ENCODE data around the gene PTPDC1. TPM values are rescaled to one million over a fixed set of nuclear protein-coding genes. Genes with fewer than 3 reads are reported as not detected.
A peak's percentile ranks its signal among the peaks of the same experiment; 100 is the strongest.

Gene PTPDC1
- total RNA-seq, 4 donors from 2014 or later, result 4.3 to 11.4 (median 10.2) TPM

DNA sequence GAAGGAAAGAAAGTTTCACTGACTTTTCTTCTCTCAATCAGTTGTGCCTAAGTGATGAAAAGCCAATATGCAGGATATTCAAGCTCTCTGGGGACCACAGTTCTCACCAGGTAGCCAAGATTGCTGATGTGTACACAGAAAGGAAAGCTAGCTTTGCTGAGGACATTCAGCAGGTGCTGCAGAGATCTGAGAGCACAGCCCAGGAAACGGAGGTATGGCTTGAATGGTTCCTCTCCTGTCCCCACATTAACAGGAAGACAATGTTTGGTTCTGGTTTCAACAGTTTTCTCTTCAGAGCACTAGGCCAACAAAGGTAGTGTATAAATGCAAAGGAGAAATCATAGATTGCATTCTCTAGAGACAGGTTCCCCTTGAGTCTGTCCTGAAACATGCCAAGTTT, 69.6 kb downstream of the PTPDC1 start:
- ATAC-seq (no peak), DNase-seq (no peak)
- H3K4me1 ChIP-seq, result peaks cover 12 to 15% of the 10 kb centered on the region in 2 donors
- no peak overlapping the region for H3K4me3 ChIP-seq
- in situ Hi-C loops (cut with MboI; ENCODE audit: low sequenced_read_pairs in 4 of 4), result no loop called here
- intact Hi-C loops (cut with DNase I; ENCODE audit: low total_unique reads), result no loop called here
- no peaks in the 10 kb centered on the region for H3K27me3 ChIP-seq
- H3K36me3 ChIP-seq, result no peaks in the 10 kb centered on the region
- no peak overlapping the region for H3K27ac ChIP-seq
- TF ChIP-seq, protein P1, sequence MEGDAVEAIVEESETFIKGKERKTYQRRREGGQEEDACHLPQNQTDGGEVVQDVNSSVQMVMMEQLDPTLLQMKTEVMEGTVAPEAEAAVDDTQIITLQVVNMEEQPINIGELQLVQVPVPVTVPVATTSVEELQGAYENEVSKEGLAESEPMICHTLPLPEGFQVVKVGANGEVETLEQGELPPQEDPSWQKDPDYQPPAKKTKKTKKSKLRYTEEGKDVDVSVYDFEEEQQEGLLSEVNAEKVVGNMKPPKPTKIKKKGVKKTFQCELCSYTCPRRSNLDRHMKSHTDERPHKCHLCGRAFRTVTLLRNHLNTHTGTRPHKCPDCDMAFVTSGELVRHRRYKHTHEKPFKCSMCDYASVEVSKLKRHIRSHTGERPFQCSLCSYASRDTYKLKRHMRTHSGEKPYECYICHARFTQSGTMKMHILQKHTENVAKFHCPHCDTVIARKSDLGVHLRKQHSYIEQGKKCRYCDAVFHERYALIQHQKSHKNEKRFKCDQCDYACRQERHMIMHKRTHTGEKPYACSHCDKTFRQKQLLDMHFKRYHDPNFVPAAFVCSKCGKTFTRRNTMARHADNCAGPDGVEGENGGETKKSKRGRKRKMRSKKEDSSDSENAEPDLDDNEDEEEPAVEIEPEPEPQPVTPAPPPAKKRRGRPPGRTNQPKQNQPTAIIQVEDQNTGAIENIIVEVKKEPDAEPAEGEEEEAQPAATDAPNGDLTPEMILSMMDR (IDR thresholded peaks at IDR 0.05 in 4 of 5, conservative IDR thresholded peaks at IDR 0.05 in 1 of 5), result no peak
- TF ChIP-seq POLR2A (IDR thresholded peaks at IDR 0.05), result no peak
- no peaks in the 10 kb centered on the region for H3K9me3 ChIP-seq

DNA sequence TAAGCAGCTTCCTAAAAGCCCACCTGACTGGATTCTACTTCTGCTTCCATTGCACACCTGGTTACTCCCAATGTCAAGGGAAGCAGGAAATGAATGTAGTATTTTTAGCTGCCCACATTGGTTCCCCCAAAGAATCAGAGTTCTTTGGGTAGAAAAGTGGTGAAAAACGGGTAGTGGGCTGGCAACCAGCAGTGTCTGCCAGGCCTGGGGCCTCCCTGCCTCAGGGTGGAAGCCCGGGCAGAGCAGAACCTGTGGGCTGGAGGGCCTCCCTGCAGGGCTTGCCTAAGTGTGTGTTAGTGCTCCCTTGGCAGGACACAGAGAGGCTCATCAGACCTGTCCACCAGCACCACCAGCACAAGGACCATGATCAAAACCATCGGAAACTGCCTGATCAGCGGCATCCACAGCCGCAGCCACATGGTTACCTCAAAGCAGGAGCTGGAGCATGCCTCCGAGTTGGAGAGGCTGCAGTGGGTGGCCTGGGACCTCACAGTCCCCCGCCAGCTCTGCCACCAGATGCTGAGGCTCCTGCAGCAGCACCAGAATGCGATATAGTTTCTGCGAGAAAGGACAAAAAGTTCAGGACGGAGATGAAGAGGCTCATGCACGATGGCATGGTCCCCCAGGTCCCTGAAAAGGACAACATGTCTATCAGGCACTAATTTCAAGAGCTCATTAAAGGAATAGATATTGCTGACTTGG, 72.2 kb downstream of the PTPDC1 start:
- TF ChIP-seq, protein P1 (IDR thresholded peaks at IDR 0.05 in 4 of 5, conservative IDR thresholded peaks at IDR 0.05 in 1 of 5), result no peak
- TF ChIP-seq POLR2A (IDR thresholded peaks at IDR 0.05), result no peak
- H3K4me1 ChIP-seq, result peaks cover 12 to 15% of the 10 kb centered on the region in 2 donors
- no peak overlapping the region for H3K4me3 ChIP-seq
- no peaks in the 10 kb centered on the region for H3K27me3 ChIP-seq
- no peaks in the 10 kb centered on the region for H3K9me3 ChIP-seq
- ATAC-seq (no peak), DNase-seq (no peak)
- no peaks in the 10 kb centered on the region for H3K36me3 ChIP-seq
- intact Hi-C loops (cut with DNase I; ENCODE audit: low total_unique reads), result no loop called here
- in situ Hi-C loops (cut with MboI; ENCODE audit: low sequenced_read_pairs in 4 of 4), result no loop called here
- H3K27ac ChIP-seq, result peak overlapping the region in 3 of 4 donors; percentile 50 to 70 (median 68)

DNA sequence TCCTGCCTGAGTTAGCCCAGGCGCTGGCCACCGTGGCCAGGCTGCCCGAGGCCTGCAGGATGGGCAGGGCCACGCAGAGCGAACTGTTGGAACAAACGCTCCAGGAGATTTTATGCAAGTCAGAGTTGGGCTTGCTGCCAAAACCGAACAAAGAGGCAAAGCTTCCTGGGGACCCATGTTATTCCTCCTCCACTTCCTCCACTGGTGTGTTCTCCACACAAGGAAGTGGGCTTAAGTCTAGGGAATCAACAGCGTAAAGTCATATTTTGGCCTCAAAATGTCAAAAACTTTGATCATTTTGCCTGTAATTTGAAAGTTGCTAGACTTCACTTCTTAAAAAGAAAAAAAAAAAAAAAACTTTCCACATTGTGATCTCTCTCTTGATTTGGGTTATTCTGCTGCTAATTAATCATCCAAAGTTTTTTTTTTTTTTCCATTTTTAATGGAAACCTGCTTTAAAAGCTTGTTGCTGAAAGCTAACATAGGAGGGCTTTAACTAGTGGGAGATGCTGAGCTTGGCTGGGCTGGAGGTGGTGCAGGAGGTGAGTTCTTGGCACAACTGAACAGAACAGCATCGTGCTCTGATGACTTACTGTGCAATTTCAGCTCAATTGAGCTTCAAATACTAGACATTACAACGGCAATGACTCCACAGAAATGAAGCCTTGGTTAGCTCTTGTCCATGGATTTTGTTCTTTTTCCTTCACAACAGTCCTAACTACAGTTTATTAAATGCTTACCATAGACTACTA, 73.0 kb downstream of the PTPDC1 start:
- intact Hi-C loops (cut with DNase I; ENCODE audit: low total_unique reads) (no loop called here), in situ Hi-C loops (cut with MboI; ENCODE audit: low sequenced_read_pairs in 4 of 4) (no loop called here)
- ATAC-seq (peak; percentile 73 to 90), DNase-seq (peak; percentile 38 to 77)
- peak overlapping the region; percentile 50 to 70 (median 63) for H3K27ac ChIP-seq
- no peaks in the 10 kb centered on the region for H3K36me3 ChIP-seq
- H3K4me3 ChIP-seq, result no peak overlapping the region
- no peaks in the 10 kb centered on the region for H3K9me3 ChIP-seq
- no peaks in the 10 kb centered on the region for H3K27me3 ChIP-seq
- H3K4me1 ChIP-seq, result peaks cover 12 to 15% of the 10 kb centered on the region in 2 donors
- TF ChIP-seq, protein P1 (IDR thresholded peaks at IDR 0.05 in 4 of 5, conservative IDR thresholded peaks at IDR 0.05 in 1 of 5), result no peak
- no peak for TF ChIP-seq POLR2A (IDR thresholded peaks at IDR 0.05)

Other genes with a start within 250 kb of the PTPDC1 start
- gene BARX1, start 129.1 kb upstream of the PTPDC1 start, total RNA-seq, result not detected
- 1 to 10 TPM in 3 of 4 donors, under 1 TPM in 1; 1.00 to 4.7 (median 1.3) TPM for gene ZNF169, start 174.8 kb downstream of the PTPDC1 start, total RNA-seq
- gene NUTM2F, start 244.2 kb downstream of the PTPDC1 start, total RNA-seq, result not detected